HepG2 (cell line): Measurements from ENCODE around the gene CSNK1D. TPM values are rescaled to one million over a fixed set of nuclear protein-coding genes. Genes with fewer than 3 reads are reported as not detected.
A peak's percentile ranks its signal among the peaks of the same experiment; 100 is the strongest.

Experiments
- CERS6 ChIP-seq: sonication (generic); formaldehyde crosslinking; IDR thresholded peaks from 2 replicates; pipeline ENCODE4 v1.5.0; 2020; ENCODE audit warnings: missing genetic modification reagents
- DZIP1 ChIP-seq: sonication (generic); formaldehyde crosslinking; IDR thresholded peaks from 2 replicates; pipeline ENCODE4 v1.5.0; 2020; ENCODE audit warnings: mild to moderate bottlenecking, missing genetic modification reagents
- E2F1 ChIP-seq: sonication (generic); formaldehyde crosslinking; IDR thresholded peaks from 2 replicates; pipeline ENCODE4 v1.5.0; 2020; ENCODE audit warnings: missing genetic modification reagents
- HOXA7 ChIP-seq: sonication (generic); formaldehyde crosslinking; IDR thresholded peaks from 2 replicates; pipeline ENCODE4 v1.8.1; 2022; ENCODE audit warnings: mild to moderate bottlenecking, missing genetic modification reagents, moderate library complexity
- MXD3 ChIP-seq: IDR thresholded peaks from 2 replicates; pipeline ENCODE4 v1.6.1; 2016; ENCODE audit warnings: mild to moderate bottlenecking, missing biosample characterization, missing genetic modification reagents
- ONECUT2 ChIP-seq: sonication (generic); formaldehyde crosslinking; IDR thresholded peaks from 2 replicates; pipeline ENCODE4 v1.4.0; 2020; ENCODE audit warnings: missing genetic modification reagents
- RXRA ChIP-seq: sonication (generic); formaldehyde crosslinking; IDR thresholded peaks from 2 replicates; pipeline ENCODE4 v1.5.1; 2020; ENCODE audit warnings: missing genetic modification reagents
- TBX3 ChIP-seq: fragments of 450-650 bp; IDR thresholded peaks from 2 replicates; pipeline ENCODE4 v1.6.1; 2017; ENCODE audit warnings: antibody characterized with exemption, mild to moderate bottlenecking, inconsistent platforms, borderline replicate concordance
- TRIM24 ChIP-seq: sonication (generic); formaldehyde crosslinking; IDR thresholded peaks from 2 replicates; pipeline ENCODE4 v1.8.0; 2022; ENCODE audit warnings: mild to moderate bottlenecking, missing genetic modification reagents
- U2AF2 ChIP-seq: fragments of 200-400 bp; formaldehyde crosslinking; IDR thresholded peaks from 2 replicates; pipeline ENCODE4 v1.6.1; 2017; ENCODE audit warnings: low read depth, mild to moderate bottlenecking, low read length
- ZBTB43 ChIP-seq: sonication (generic); formaldehyde crosslinking; conservative IDR thresholded peaks from 2 replicates; pipeline ENCODE4 v1.4.0; 2020; ENCODE audit warnings: missing genetic modification reagents
- ZFP41 ChIP-seq: sonication (generic); formaldehyde crosslinking; IDR thresholded peaks from 2 replicates; pipeline ENCODE4 v1.4.0; 2020; ENCODE audit warnings: mild to moderate bottlenecking, missing genetic modification reagents, borderline replicate concordance
- ZKSCAN8 ChIP-seq: IDR thresholded peaks from 2 replicates; pipeline ENCODE4 v1.6.1; 2016; ENCODE audit warnings: borderline replicate concordance, missing genetic modification reagents, missing compliant biosample characterization
- ZNF329 ChIP-seq: sonication (generic); formaldehyde crosslinking; IDR thresholded peaks from 2 replicates; pipeline ENCODE4 v1.9.0; 2021; ENCODE audit warnings: low read depth, mild to moderate bottlenecking, missing genetic modification reagents
- ZNF335 ChIP-seq: sonication (generic); formaldehyde crosslinking; IDR thresholded peaks from 2 replicates; pipeline ENCODE4 v1.4.0; 2020; ENCODE audit warnings: missing genetic modification reagents
- ZNF570 ChIP-seq: sonication (generic); formaldehyde crosslinking; IDR thresholded peaks from 2 replicates; pipeline ENCODE4 v1.4.0; 2020; ENCODE audit warnings: mild to moderate bottlenecking, missing genetic modification reagents, borderline replicate concordance
- ZNF589 ChIP-seq: sonication (generic); formaldehyde crosslinking; conservative IDR thresholded peaks from 2 replicates; pipeline ENCODE4 v1.8.0; 2022; ENCODE audit warnings: mild to moderate bottlenecking, moderate library complexity, missing genetic modification reagents
- ZNF672 ChIP-seq: sonication (generic); formaldehyde crosslinking; IDR thresholded peaks from 2 replicates; pipeline ENCODE4 v1.8.1; 2022; ENCODE audit warnings: missing genetic modification reagents
- ZNF770 ChIP-seq: sonication (generic); formaldehyde crosslinking; IDR thresholded peaks from 2 replicates; pipeline ENCODE4 v1.5.0; 2020; ENCODE audit warnings: mild to moderate bottlenecking, missing genetic modification reagents
- ZSCAN9 ChIP-seq: IDR thresholded peaks from 2 replicates; pipeline ENCODE4 v1.6.1; 2016; ENCODE audit warnings: borderline replicate concordance
- polyA plus RNA-seq, 8 experiments: library from polyadenylated mRNA; depleted of rRNA in 3 of 8; stranded (reverse) in 7 of 8; unstranded in 1 of 8; fragments of >200 nt; fragmentation: Illumina TruSeq in 4 of 8; extraction: Trizol in 4 of 8; gene quantifications; 2 replicates each; pipeline versions ENCODE4 v1.2.1 to v1.2.3, GENCODE V29; 2011 to 2016; ENCODE audit warnings: low read depth in 4 of 8, missing spikeins in 1 of 8, mixed read lengths in 1 of 8; ENCODE audit not compliant: insufficient read depth in 1 of 8
- total RNA-seq, 5 experiments: library from RNA; depleted of rRNA; stranded (reverse); fragments of >200 nt; fragmentation: Illumina TruSeq; extraction: Trizol; gene quantifications; 2 replicates each; pipeline ENCODE4 v1.2.3, GENCODE V29; 2016; ENCODE audit warnings: low read depth in 1 of 5

Gene CSNK1D
- total and polyA plus RNA-seq, 2 of the 13 experiments (the other 11 are each of a cell fraction or from before 2014, with no cell fraction given) = 31.5 to 128 TPM

GRCh38 chr17:82292251-82293154, 19.0 kb upstream of the CSNK1D start (continued):
- TF ChIP-seq E2F1 (CRISPR knock-in tag) (peak; percentile 20; the same call in 1 of the 2 replicates), U2AF2 (0 out of 2 replicates have a peak, but pooled peaks have one; percentile 80), ZKSCAN8 (CRISPR knock-in tag) (no peak), ONECUT2 (CRISPR knock-in tag) (no peak), HOXA7 (no peak), ZNF335 (CRISPR knock-in tag) (no peak), ZNF570 (no peak), MXD3 (CRISPR knock-in tag) (peak; percentile 49; the same call in 1 of the 2 replicates), ZFP41 (CRISPR knock-in tag) (peak; percentile 97), ZNF672 (CRISPR knock-in tag) (0 out of 2 replicates have a peak, but pooled peaks have one; percentile 37), ZNF329 (CRISPR knock-in tag) (peak; percentile 88; the same call in 1 of the 2 replicates), TRIM24 (no peak), ZBTB43 (peak; percentile 65; the same call in 1 of the 2 replicates), CERS6 (CRISPR knock-in tag) (no peak), ZSCAN9 (no peak), TBX3 (no peak), RXRA (CRISPR knock-in tag) (peak; percentile 84), ZNF589 (CRISPR knock-in tag) (peak; percentile 86; the same call in 1 of the 2 replicates), ZNF770 (CRISPR knock-in tag) (peak; percentile 96), DZIP1 (CRISPR knock-in tag) (peak; percentile 88; the same call in 1 of the 2 replicates)
